Sigmoid colon (tissue), 4 donors: Measurements from ENCODE around the gene ANXA9.

Experiments used
- EP300 ChIP-seq, 4 donors: sonication (generic); formaldehyde crosslinking; IDR thresholded peaks; one replicate each; pipeline ENCODE4 v1.6.1; 2017; ENCODE audit warnings: antibody characterized with exemption in 4 of 4
- POLR2A ChIP-seq, 2 donors: fragments of 450-650 bp; IDR thresholded peaks; one replicate each; pipeline ENCODE4 v1.6.1; 2016; ENCODE audit warnings: antibody characterized with exemption in 2 of 2, mild to moderate bottlenecking in 2 of 2, moderate library complexity in 2 of 2
- POLR2AphosphoS5 ChIP-seq, 4 donors: sonication (generic); formaldehyde crosslinking; IDR thresholded peaks; one replicate each; pipeline ENCODE4 v1.6.1; 2017; ENCODE audit warnings: antibody characterized with exemption in 4 of 4
- TF ChIP-seq, protein P1 (sequence below), 4 experiments: fragments of 450-650 bp in 3 of 4; fragments of 200-600 bp in 1 of 4; IDR thresholded peaks; one replicate each; pipeline ENCODE4 v1.5.1; 2016 to 2019; ENCODE audit warnings: antibody characterized with exemption in 4 of 4, mild to moderate bottlenecking in 3 of 4, moderate library complexity in 2 of 4

DNA sequence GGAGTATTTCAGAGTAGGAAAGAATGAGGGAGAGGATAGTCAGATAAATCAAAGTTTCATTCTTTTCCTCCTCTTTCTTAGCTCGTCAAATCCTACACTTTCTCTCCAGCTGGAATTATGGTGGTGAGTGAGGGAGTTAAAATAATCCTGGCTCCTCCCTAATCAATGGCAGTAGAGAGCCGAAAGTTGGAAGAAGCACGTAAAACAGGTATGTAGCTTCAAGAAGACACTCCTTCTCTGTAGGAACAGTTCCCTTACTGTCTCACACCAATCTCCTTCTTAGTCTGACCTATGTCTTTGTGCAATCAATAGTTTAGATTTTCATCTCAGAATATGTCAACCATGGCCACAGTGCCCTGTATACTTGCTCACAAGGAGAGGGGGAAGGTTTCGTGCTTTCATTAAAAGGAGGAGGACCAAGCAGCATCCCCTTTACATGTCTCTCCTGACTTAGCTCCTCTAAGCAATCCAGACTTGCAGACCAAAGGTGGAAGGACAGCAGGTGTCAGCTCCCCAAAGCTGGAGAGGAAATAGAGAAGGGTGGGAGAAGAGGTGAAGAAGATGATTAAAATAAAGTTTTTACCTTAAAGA is 23.7 kb downstream of the ANXA9 start:
- TF ChIP-seq, protein P1, sequence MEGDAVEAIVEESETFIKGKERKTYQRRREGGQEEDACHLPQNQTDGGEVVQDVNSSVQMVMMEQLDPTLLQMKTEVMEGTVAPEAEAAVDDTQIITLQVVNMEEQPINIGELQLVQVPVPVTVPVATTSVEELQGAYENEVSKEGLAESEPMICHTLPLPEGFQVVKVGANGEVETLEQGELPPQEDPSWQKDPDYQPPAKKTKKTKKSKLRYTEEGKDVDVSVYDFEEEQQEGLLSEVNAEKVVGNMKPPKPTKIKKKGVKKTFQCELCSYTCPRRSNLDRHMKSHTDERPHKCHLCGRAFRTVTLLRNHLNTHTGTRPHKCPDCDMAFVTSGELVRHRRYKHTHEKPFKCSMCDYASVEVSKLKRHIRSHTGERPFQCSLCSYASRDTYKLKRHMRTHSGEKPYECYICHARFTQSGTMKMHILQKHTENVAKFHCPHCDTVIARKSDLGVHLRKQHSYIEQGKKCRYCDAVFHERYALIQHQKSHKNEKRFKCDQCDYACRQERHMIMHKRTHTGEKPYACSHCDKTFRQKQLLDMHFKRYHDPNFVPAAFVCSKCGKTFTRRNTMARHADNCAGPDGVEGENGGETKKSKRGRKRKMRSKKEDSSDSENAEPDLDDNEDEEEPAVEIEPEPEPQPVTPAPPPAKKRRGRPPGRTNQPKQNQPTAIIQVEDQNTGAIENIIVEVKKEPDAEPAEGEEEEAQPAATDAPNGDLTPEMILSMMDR (IDR thresholded peaks at IDR 0.05): no peak
- TF ChIP-seq EP300 (IDR thresholded peaks at IDR 0.05) (no peak), POLR2A (IDR thresholded peaks at IDR 0.05) (no peak), POLR2AphosphoS5 (IDR thresholded peaks at IDR 0.05) (no peak)
